Stimulated activated CD8-positive, alpha-beta memory T cell treated with anti-CD3 and anti-CD28 coated beads, Interleukin-2, amount 100 ng/mL, for 48 hours (primary cell): ENCODE measurements around the gene GGT6.

Experiments
- DNase-seq, 2 donors: peaks; one replicate each; pipeline ENCODE4 v3.0.0-alpha.2; 2020; ENCODE audit warnings: low read depth in 2 of 2

Gene GGT6

DNA sequence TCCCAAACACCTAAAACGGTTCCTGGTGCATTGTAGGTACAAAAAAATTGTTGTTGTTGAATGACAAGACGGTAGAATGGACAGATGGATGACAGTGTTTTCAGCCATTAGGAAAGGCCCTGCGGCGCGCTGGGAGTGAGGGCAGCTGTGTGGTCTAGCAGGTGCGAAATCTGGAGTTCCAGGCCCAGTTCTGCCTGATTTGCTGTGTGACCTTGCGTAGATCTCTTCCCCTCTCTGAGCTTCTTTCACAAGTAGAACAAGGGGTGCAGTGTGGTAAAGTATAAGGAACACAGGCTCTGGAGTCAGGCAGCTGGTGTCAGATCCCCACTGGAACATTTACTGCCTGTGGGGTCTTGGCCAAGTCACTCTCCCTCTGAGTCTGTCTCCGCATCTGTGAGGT, 36.4 kb downstream of the GGT6 start:
- no peak for DNase-seq

DNA sequence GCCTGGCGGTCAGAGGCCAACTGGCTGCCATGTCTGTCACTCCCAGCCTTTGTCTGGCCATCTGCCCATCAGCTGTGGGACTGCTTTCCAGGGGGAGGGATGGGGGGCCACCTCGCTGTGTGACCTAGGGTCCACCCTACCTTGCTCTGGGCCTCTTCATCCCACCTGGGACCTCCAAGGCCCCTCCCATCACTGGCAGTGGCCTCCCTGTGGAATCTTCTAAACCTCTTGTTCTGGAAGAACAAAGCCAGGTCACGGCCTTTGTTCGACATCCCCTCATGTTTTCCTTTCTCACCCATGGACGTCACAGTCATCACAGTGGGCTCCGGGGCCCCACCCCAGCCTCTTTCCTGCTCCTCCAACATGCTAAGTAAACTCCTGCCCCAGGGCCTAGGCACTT, 37.7 kb downstream of the GGT6 start:
- no peak for DNase-seq

DNA sequence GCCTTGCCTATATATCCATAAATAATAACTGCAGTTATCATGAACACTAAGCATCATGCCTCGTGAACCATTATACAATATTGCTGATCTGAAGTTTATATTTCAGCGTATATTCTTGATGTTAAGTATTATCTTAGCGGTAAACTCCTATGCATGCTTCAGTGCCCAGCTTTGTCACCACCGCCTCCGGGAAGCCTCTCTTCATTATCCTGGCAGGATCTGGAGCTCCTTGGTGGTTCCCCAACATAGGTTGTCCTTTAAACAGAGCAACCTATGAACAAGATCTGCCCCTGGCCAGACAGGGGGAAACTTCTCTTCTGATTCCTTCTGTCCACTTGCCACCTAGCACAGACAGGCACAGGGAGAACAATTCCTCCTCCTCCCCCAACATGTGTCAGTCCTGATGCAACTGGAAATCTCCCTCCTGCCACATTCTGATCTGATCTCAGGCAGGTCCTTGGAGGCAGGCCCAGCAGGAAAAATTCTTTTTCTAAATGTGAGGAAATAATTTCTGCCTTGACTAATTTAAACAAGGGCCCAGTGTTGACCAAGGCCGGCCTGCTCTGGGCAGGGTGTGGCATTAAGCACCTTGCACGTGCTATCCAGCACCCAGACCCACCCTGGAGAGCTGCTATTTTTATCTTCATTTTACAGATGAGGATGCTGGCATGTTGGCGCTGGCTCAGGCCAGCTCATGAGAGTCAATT, 39.3 kb downstream of the GGT6 start:
- no peak for DNase-seq

DNA sequence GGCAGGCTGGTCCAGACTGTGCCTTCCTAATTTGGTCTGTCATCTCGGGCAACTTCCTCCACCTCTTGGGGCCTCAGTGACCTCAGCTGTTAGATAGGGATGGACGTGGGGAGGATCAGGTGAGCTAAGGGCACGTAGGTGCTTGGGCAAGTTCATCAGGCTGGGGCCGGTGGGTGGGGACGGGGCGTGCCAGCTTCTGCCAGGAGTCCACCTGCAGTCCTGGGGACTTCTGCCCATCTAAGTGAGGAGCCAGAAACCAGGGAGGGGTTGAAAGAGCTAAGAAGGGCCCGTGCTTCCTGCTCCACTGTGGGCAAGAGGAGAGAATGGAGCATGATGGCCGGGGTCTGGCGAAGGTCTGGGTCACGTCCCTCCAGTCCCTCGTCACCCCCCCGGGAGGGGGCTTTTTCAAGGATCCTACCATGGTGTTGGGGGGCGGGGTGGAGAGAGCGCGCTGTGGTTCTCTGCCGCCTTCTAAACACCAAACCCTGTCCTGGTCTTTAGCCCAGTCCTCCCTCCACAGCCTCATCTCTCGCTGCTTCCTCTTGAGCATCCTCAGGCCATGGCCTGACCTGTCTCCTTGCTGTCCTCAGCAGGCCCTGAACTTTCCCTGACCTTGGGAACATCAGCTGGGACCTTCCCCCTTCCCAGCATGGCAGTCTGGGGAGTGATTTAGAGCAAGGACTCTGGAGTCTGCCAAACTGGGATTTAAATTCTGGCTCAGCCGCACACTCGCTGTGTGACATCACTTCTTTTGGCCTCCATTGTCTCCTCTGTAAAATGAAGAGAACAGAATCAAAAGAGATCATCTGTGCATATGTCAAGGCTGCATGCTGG, 40.1 kb downstream of the GGT6 start:
- no peak for DNase-seq

DNA sequence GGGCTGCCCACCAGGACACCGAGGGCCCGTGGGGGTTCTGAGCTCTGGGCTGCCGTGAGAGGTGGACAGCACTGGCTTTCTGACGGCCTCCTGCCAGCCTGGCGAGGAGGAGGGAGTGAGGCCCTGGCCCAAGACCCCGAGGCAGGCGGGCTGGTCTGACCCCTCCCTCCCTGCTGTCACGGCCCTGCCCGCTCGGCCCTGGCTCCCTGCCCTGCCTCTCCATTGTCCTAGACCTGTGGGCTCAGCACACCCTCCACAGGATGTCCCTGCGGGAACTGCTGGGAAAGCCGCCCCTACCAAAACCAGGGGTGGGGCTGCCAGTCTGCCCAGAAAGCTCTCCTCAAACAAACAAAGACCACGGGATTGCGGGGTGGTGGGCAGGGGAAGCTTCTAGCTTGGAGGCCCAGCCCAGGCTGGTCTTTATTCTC, 41.0 kb downstream of the GGT6 start:
- no peak for DNase-seq

DNA sequence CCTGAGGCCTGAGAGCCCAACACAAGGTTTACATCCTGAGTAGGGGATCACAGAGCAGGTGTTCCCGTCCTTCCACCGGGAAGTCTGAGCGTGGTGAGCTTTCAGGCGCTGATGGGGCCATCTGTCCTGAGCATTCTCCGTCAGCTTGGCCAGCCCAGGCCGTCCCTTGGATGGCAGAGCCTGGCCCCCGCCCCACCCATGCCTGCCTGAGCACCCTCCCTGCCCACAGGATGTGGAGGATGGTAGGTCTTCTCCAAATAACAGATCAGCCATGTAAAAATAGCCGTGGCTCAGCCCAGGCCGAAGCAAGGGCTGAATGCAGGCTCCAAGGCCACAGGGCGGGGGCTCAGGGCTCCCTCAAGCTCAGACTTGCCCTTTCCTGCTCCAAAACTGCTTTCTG, 41.5 kb downstream of the GGT6 start:
- no peak for DNase-seq

DNA sequence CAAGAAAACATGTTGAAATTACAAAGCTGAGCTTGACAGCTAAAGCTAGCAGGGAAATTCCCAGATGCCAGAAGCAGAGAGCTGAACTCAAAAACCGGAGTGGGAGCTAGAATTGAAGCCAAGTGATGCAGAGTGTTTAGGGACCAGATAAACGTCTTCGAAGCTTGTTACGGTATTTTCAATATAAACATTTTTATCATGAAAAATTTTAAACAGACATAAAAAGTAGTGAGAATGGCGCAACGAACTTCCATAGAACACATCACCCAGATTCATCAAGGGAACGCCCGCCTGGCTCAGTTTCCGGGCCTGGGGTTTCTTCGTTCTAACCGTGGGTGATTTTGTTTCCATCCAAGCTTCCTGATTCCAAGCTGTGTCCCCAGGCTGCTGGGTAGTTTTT, 43.6 kb downstream of the GGT6 start:
- no peak for DNase-seq

DNA sequence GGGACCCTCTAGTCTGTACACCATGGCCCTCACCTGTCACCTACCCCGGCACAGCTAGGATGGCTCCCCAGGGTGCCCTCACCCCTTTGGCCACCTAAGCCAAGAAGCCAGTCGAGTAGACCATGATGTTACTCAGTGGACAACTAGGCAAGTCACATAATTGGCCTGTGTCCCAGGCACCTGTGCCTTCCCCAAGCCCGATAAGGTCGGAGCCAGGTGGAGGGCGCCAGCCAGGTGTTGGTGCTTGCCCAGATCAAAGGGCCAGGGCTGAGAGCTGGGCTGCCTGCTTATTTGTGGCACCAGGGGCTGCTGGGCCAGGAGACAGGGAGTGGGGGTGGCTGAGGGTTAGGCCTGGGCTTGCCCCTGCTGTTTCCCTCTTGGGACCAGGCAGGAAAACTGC, 44.9 kb downstream of the GGT6 start:
- no peak for DNase-seq

DNA sequence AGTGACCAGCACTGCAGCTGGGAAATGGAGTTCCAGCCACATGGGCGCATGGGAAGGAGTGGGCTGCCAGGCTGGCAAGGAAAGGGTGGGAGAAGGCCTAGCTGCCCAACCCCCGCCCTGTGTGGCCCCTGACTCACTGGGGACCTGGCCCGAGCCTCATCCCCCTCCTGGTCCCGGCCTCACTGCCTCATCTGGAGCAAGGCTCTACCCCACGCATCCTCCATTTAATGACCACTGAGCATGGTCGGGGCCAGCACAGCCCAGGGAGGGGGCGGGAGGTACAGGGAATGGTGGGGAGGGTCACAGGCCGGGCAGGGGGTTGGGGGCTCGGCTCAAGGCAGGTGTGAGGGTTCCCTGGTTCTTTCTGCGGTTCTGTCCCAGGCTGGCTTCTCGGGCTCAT, 45.6 kb downstream of the GGT6 start:
- DNase-seq, result no peak

DNA sequence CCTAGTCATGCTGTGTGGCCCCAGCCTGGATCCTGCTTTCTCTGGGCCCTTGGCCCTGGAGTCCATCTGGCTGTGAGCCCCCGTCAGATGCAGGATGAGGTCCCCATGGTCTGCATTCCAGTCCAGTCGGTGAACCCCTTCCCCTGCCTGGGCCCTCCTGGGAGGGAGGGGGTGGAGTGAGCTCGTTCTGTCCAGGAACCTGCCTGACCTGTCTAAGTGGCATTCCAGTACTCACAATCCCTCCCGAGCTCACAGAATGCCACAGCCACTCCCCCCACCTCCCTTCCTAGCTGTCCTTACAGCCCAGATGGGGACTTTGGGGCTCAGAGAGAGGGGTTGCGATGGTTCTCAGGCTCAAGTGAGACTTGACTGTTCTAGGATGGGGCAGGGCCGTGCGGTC, 46.2 kb downstream of the GGT6 start:
- DNase-seq, result no peak

DNA sequence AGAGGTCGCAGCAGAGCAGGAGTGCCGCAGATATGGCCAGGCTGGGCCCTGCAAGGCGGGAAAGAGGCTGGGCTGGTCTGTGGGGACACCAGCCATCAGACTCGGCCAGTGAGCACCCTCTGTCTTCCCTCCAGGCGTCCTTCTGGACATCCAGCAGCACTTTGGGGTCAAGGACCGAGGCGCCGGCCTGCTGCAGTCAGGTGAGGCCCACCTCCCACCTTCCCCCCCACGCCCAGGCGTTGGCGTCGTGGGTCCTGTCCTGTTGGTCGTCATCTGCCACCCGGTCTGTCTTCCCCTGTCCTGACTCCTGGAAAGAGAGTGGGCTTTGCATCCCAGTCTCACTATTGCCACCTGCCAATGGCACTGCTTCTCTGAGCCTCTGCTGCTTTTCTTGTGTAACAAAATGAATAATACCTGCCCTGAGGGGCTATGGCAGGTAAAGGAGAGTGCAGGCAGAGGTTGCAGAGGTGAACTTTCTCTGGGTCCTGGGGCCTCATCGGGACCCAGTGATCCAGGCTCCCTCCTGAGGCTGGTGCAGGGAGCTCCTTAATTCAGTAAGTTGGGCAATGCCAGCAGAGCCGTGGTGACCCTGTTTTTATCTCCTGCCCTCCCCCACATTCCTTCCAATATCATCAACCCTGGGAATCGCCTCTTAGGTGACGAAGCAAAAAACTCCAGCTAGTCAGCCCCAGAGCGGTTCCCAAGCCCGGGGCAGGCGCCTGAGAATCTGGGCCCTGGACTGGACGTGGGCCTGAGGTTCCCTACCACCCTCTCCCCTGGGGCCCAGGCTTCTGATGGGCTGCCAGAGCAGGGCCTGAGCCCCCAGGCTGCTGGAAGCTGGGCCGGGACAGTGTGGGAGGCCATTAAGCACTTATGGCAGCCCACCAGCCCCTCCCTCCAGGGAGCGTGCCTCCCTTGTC, 47.0 kb downstream of the GGT6 start:
- DNase-seq, result no peak

DNA sequence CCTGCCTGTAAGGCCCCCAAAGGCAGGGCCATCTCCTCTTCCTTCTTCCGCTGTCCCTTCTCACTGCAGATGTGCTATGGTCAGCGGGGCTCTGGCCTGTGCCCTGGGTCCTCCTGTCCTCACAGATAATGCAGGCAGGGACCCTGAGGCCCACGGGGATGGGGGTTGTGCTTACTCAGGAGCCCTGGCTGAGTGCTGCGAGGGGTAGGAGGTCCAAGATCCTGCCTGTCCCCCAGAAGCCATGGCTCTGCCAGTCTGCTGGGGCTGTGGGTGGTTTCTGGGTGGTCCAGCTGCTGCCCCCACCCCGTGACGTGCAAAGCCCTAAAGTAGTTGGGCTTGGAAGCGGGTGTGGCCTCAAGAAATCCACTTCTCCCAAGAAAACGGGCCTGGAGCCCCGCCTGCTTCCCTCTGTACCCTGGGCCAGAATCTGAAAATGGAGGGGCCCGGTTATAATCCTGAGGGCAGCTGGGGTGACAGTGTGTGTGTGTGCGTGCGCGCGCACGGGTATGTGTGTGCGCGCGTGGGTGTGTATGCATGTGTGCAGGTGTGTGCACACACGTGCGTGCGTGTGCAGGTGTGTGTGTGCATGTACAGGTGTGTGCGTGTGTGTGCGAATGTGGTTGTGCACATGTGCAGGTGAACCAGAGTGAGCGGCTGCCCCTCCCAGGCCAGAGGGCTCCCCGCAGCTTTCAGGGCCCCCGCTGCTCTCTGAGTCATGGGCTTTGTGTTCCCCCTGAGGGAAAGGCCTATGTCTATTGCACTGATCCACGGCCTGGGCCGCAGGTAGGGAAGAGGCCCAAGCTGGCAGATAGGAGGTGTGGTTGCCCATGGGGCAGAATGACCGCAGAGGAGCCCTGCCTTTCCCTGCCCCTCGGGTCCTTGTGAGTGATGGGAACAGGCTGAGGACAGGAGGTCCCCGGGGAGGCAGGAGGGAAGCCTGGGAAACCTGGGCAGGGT, 47.9 kb downstream of the GGT6 start:
- DNase-seq, result no peak

DNA sequence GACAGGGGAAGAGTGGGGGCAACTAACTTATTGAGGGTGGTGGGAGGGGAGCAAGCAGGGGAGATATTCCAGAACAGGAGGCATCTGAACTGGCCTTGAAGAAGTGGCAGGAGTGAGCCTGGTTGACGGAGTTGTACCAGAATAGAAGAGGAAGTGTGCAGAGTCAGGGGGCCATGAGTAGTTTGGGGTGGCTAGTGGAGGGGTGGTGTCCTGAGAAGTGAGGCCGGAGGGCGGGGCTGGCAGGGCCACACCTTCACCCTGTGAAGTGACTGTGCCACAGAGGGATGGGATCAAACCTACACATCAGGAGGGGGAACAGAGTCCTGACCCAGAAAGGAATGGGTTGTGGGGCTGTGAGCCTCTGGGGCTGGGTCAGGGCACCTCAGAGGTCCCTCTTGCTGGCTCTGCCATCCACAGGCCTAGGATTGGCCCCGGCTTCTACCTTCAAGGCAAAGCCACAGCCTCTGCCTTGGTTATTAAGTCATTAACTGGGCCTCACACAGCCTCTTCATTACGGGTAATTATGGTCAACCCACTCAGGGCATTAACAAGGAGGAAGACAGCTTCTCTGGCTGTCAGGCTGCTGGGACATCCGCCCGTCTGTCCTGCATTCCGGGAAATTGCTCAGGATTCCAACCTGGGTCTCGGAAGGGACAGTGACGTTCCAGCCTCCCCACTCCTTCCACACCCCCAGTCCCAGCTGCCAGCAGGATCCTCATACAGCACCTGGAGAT, 49.0 kb downstream of the GGT6 start:
- DNase-seq, result no peak

DNA sequence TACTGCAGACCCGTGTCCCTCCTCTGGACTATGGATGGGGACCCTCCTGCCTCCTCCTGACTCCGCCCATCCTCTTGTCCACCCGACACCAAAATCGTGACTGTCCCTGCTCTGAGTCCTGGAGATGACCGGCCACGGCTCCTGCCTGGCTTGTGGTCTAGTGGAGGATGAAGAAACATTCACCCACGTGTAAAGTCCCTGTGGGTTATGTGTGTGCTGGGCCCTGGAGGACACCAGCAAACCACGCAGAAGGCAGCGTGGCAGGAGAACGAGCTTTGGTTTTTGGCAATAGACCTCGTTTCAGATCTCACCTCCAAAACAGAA, 49.8 kb downstream of the GGT6 start:
- DNase-seq, result no peak

DNA sequence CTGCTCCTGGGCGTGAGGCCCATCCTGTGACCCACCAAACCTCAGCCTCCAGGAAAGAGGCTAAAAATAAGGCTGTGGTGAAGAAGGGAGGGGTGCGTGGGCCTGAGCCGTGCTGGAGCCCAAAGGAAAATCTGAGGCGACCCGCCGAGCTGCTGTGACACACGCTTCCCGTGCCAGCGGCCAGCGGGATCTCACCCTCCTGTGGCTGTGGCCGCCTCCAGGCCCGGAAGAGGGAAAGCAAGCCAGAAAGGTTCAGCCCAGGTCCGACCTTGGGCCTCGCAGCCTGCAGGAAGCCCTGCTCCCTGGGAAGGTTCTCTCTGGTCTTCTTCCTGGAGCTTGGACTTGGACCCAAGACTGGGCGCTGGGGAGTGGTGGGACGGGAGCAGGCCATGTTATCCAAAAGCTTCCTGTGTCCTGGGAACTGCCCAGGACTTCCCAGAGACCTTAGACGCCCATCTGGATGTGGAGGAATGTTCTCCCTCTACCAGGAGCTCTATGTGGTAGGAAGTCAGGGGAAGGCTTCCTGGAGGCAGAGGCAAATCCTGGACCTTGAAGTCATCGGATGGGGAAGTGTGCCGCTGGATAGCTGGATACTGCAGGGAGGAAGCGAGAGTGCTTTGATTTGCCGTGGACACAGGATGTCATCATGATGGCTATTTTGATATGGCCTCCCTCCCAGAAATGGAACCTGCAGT, 50.3 kb downstream of the GGT6 start:
- no peak for DNase-seq

DNA sequence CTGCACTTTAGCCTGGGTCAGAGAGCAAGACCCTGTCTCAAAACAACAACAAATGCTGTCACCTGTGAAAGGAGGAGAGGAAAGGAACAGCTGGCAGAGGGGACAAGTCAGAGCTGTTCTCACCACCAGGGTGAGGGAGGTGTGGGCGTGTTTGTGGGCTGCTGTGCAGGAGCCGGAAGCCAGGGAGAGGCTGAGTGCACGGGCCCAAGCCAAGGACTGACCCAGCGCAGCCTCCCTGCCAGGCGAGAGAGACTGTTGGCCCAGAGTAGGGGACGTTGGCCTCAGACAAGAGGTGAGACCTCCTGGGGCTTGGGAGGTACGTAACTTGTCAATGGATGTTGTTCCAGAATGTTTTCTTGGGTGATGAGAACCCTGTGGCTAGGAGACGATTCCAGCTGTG, 51.0 kb downstream of the GGT6 start:
- DNase-seq, result no peak

DNA sequence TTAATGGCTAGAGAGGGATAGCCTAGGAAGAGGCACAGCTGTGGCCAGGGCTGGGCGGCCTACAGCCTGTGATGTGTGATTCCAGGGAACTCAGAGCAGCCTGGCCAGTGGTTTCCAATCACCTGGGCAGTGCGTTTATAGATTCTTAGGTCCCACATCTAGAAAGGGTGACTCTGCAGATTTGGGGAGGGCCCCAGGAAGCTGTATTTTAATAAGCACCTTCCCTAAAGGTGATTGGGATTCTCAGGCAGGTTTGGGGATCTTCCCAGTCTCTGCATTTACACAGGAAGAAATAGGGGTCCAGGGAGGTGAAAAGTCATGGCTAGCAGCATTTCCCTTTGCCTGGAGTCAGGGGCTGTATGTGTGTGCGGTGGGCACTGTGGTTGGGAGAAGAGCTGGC, 52.2 kb downstream of the GGT6 start:
- no peak for DNase-seq

DNA sequence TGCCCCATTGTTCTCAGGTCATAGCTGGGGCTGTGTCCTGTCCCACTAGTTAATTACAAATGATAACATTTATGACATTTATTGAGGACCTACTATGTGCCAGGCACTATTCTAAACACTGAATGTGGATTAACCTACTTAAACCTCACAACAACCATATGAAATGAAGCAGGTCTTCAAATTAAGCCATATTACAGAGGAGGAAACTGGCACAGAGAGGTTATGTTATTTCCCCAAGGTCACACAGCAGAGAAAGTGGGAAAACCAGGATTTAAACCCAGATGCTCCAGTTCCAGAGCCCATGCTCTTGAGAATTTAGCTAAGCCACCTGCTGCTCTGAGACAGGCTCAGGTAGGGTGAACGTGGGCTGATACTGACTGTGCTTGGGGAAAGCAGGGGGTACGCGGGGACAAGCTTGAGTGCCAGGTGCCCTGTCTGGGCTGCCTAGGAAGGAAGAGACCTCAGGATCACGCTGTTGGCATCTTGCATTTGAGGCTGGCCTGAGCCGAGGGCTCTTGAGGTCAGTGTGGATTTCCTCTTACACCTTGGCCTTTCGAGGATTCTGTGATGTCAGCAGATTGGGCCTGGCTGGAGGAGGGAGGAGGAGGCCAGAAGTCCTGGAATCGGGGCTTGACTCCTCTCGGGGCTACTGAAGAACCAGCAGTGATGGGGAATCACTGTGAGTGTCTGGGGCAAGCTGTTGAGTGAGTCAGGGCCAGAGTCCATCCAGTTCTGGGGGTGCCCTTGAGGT, 52.8 kb downstream of the GGT6 start:
- no peak for DNase-seq
